ENCODE results near the gene TTC39C.
A peak's percentile ranks its signal among the peaks of the same experiment; 100 is the strongest.

Gene TTC39C

DNA sequence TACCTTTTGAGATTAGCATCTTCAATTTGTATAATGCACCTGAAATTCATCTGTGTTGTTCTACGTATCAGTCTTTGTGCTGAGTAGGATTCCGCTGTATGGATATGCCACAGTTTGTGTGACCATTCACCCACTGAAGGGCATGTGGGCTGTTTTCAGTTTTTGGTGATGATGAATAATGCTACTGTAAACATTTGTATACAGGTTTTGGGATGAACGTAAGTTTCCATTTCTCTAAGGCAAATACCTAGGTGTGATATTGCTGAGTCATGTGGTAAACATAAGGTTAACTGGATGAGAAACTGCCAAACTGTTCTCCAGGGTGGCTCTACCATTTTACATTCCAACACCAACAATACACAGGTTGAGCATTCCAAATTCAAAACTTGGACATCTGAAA, 159.4 kb downstream of the TTC39C start:
- DNase-seq (ENCODE audit: low read depth in 1 of 2, low spot score in 1 of 2) = no peak
- no peak overlapping the region for H3K4me3 ChIP-seq (replicated peaks; ENCODE audit: insufficient read depth, low read length)
- TF ChIP-seq, protein P1, sequence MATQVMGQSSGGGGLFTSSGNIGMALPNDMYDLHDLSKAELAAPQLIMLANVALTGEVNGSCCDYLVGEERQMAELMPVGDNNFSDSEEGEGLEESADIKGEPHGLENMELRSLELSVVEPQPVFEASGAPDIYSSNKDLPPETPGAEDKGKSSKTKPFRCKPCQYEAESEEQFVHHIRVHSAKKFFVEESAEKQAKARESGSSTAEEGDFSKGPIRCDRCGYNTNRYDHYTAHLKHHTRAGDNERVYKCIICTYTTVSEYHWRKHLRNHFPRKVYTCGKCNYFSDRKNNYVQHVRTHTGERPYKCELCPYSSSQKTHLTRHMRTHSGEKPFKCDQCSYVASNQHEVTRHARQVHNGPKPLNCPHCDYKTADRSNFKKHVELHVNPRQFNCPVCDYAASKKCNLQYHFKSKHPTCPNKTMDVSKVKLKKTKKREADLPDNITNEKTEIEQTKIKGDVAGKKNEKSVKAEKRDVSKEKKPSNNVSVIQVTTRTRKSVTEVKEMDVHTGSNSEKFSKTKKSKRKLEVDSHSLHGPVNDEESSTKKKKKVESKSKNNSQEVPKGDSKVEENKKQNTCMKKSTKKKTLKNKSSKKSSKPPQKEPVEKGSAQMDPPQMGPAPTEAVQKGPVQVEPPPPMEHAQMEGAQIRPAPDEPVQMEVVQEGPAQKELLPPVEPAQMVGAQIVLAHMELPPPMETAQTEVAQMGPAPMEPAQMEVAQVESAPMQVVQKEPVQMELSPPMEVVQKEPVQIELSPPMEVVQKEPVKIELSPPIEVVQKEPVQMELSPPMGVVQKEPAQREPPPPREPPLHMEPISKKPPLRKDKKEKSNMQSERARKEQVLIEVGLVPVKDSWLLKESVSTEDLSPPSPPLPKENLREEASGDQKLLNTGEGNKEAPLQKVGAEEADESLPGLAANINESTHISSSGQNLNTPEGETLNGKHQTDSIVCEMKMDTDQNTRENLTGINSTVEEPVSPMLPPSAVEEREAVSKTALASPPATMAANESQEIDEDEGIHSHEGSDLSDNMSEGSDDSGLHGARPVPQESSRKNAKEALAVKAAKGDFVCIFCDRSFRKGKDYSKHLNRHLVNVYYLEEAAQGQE (IDR thresholded peaks at IDR 0.05; ENCODE audit: insufficient replicate concordance, low read depth) = no peak
- TF ChIP-seq SPI1 (IDR thresholded peaks at IDR 0.05; ENCODE audit: borderline replicate concordance, low read depth) = no peak
- TF ChIP-seq GABPA (IDR thresholded peaks at IDR 0.05; ENCODE audit: low read depth) = no peak
- no peak for TF ChIP-seq POLR2AphosphoS5 (IDR thresholded peaks at IDR 0.05; ENCODE audit: low read depth)
- TF ChIP-seq, protein P2, sequence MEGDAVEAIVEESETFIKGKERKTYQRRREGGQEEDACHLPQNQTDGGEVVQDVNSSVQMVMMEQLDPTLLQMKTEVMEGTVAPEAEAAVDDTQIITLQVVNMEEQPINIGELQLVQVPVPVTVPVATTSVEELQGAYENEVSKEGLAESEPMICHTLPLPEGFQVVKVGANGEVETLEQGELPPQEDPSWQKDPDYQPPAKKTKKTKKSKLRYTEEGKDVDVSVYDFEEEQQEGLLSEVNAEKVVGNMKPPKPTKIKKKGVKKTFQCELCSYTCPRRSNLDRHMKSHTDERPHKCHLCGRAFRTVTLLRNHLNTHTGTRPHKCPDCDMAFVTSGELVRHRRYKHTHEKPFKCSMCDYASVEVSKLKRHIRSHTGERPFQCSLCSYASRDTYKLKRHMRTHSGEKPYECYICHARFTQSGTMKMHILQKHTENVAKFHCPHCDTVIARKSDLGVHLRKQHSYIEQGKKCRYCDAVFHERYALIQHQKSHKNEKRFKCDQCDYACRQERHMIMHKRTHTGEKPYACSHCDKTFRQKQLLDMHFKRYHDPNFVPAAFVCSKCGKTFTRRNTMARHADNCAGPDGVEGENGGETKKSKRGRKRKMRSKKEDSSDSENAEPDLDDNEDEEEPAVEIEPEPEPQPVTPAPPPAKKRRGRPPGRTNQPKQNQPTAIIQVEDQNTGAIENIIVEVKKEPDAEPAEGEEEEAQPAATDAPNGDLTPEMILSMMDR (IDR thresholded peaks at IDR 0.05; ENCODE audit: insufficient read depth, low read length) = no peak
- no peak overlapping the region for H3K27ac ChIP-seq (replicated peaks)
- no peaks in the 10 kb centered on the region for H3K27me3 ChIP-seq (ENCODE audit: insufficient read depth, poor library complexity, severe bottlenecking)

DNA sequence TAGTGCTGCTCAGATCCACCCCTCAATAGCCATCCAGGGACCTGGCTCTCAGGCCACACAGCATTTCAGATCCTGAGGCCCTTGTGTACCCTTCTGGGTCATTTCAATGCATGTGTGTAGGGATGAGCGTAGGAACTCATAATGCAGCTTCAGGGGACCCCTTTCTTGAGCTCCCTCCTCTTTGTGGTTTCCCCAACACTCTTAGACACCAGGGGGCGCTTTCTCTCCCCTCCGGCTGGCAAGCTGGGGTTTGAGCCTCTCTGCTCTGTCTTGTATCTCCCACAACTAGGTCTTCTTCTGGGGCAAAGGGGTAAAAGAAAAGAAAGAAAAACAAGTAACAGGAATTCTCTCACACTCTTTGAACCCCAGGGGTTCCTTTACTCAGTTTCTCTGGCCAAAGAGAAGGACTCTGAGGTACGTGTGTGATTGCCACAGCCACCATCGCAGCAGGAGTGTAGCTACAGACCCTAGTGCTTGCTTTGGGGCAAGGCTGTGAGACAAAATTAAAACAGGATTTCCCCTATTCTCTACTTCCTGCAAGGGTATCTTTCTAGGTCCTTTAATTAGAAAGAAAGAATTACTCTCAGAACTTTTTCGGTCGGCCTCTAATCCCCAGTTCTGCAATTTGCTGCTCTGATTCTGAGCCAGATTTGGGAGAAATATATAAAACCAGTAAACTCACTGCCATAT, 162.3 kb downstream of the TTC39C start:
- H3K4me3 ChIP-seq (replicated peaks; ENCODE audit: insufficient read depth, low read length) = no peak overlapping the region
- no peak overlapping the region for H3K27ac ChIP-seq (replicated peaks)
- no peak for TF ChIP-seq GABPA (IDR thresholded peaks at IDR 0.05; ENCODE audit: low read depth)
- TF ChIP-seq, protein P2 (IDR thresholded peaks at IDR 0.05; ENCODE audit: insufficient read depth, low read length) = peak; percentile 71
- peak; percentile 21 to 62 for DNase-seq (ENCODE audit: low read depth in 1 of 2, low spot score in 1 of 2)
- H3K27me3 ChIP-seq (ENCODE audit: insufficient read depth, poor library complexity, severe bottlenecking) = no peaks in the 10 kb centered on the region

DNA sequence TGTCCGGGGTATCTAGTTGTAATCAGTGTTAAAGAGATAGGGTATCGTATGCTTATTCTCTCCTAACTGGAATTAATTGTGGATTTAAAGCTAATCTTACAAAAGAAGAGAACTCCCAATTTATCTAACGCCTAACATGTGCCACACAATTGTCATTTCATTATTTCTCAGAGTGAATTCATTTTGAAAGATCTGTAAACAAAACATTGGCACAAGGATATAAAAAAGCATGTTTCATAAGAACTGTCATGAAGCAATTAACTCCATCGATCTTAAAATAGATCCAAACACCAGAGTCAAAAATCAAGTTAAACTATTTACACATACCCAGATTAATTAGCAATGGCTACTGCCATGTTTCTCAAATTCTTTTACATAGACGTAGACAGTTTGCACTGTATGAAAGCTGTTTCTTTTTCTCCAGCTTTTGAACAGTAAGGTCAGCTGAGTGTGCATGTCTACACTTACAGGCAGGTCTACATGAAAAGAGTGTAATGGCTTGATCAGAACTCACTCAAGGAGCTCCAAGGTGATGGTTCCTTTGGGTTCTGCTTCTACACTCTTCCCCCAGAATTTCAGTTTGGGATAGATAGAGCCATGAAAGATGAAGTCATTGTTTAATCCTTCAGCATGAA, 163.1 kb downstream of the TTC39C start:
- Histone ChIP-seq H3K27me3 (ENCODE audit: insufficient read depth, poor library complexity, severe bottlenecking) (no peaks in the 10 kb centered on the region), H3K27ac (replicated peaks) (no peak overlapping the region), H3K4me3 (replicated peaks; ENCODE audit: insufficient read depth, low read length) (no peak overlapping the region)
- DNase-seq (ENCODE audit: low read depth in 1 of 2, low spot score in 1 of 2) = no peak
- TF ChIP-seq, protein P2 (IDR thresholded peaks at IDR 0.05; ENCODE audit: insufficient read depth, low read length) = no peak
- TF ChIP-seq GABPA (IDR thresholded peaks at IDR 0.05; ENCODE audit: low read depth) = no peak
- TF ChIP-seq, protein P1 (IDR thresholded peaks at IDR 0.05; ENCODE audit: insufficient replicate concordance, low read depth) = no peak
- TF ChIP-seq SPI1 (IDR thresholded peaks at IDR 0.05; ENCODE audit: borderline replicate concordance, low read depth) = no peak
- TF ChIP-seq POLR2AphosphoS5 (IDR thresholded peaks at IDR 0.05; ENCODE audit: low read depth) = no peak
